Measurements from ENCODE around the gene DZIP3.

DNA sequence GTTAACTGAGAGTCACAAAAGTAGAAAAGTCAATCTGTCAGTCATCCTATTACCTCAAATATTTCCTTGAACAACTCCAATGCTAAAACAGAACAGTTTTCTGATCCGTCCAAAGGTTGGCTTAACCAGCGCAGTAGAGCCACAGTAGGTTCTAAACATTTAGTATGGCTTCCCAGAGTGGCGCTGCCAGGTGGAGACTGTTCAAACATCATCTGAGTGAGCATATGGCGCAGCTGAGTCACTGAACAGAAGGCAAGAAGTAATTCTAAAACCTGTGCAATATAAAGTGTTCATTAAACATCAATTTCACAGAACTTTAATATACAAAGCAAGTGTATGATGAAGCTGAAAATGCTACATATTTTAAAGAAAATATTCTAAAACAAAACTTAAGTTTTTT lies 20.2 kb upstream of the DZIP3 start:
- TF ChIP-seq, protein P1, sequence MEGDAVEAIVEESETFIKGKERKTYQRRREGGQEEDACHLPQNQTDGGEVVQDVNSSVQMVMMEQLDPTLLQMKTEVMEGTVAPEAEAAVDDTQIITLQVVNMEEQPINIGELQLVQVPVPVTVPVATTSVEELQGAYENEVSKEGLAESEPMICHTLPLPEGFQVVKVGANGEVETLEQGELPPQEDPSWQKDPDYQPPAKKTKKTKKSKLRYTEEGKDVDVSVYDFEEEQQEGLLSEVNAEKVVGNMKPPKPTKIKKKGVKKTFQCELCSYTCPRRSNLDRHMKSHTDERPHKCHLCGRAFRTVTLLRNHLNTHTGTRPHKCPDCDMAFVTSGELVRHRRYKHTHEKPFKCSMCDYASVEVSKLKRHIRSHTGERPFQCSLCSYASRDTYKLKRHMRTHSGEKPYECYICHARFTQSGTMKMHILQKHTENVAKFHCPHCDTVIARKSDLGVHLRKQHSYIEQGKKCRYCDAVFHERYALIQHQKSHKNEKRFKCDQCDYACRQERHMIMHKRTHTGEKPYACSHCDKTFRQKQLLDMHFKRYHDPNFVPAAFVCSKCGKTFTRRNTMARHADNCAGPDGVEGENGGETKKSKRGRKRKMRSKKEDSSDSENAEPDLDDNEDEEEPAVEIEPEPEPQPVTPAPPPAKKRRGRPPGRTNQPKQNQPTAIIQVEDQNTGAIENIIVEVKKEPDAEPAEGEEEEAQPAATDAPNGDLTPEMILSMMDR (IDR thresholded peaks at IDR 0.05), result no peak
- no peak for TF ChIP-seq POLR2A (IDR thresholded peaks at IDR 0.05)

Data from heart left ventricle (tissue), 13 donors.